HG03045 (cell line): Measurements from ENCODE around the gene NAA20.
"Not testable (repeated sequence)": the region's sequence is repeated elsewhere in the genome, so short reads cannot be mapped to it uniquely, and the experiment has no call there.

ENCODE experiments used
- ATAC-seq: cut with Tn5 transposase; IDR thresholded peaks from one replicate; pipeline ENCODE4 v1.9.1; 2021; ENCODE audit warnings: mild to moderate bottlenecking, moderate library complexity; ENCODE audit not compliant: unreplicated experiment

NAA20 gene

GRCh38 chr20:19991308-19991707 is 25.9 kb upstream of the NAA20 start:
- ATAC-seq = no peak

GRCh38 chr20:19991854-19992253 is 25.3 kb upstream of the NAA20 start:
- ATAC-seq = no peak

DNA sequence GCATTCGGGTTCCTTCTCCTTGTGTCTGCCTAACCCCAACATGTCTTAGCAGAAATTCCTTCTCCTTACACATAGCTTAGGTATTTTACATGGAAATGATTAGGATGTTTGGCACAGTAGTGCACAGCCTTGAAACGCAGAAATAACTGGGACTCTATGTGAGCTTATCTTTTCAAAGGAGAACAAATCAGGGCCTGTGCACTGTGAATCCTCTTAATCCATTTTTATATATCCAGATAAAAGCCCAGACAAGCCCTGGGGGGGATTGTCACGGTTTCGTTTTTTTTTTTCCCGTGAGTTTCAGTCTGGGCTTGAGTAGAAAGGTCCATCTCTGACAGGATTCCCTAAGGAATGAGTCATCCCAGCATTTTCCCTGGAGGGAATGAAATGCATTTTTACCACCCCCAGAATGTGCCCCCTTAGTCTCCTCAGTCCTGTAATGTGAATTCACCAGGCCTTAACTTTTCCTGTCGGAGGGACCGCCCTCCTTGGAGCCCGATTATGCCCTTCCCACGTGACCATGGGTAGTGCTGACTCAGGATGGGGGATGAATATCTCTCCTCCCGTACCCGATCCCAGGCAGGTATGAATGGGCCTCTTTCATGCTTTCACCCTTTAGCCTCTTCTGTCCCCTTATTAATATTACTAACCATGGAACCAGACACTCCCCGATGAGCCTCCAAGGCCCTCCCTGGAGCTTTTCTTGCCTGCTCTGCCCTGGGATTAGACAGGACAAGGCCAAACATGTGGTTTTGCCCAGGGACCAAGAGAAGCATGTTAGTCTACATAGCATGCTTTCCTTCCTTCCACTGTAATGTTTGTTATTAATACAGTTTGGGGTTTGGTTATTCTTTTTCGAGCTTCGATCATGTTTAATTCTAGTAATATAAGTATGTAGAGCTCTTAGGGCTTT is 23.9 kb upstream of the NAA20 start:
- no peak for ATAC-seq

GRCh38 chr20:19993958-19994669 is 23.0 kb upstream of the NAA20 start:
- ATAC-seq = no peak

DNA sequence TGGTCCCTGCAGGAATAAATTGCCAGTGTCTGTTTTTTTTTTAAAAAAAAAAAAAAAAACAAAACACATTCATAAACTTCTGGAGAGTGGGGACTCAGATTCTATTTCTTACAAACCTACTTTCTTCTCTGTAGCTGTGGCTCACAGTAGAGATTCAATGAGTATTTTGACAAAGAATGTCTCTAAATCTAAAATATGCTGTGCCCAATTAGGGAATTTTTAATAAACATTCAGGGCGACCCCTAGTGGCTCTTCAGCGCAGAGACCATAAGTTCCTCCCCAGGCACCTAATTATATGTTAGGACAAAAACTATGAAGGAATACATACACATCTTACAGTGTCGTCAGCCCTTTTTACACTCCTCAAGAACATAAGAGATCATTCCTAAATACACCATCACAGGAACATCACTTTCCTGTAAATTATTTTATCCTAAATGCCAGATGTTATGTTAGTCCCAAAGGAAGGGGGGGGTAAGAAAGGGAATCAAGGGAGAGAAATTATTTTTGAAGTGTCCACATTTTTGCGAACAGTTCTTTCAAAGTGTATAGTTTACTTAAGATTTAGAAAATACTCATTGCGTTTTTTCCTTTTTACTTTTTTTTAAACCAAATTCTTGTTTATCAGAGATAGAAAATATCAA is 21.8 kb upstream of the NAA20 start:
- no peak for ATAC-seq

DNA sequence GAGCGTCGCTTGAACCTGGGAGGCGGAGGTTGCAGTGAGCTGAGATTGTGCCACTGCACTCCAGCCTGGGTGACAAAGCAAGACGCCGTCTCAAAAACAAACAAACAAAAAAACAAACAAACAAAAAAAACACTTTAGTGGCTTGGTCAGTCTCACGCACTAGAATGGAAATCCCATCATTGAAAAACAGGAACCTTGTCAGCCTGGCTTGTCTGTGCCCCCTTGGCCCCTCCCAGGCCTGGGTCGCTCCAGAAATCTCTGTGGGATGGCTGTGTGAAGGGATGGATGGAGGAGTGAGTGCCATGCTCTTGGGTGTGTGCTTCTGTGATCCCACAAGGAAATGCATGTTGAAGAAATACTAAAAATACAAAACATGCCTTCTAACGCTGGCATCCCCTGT is 20.9 kb upstream of the NAA20 start:
- no peak for ATAC-seq

DNA sequence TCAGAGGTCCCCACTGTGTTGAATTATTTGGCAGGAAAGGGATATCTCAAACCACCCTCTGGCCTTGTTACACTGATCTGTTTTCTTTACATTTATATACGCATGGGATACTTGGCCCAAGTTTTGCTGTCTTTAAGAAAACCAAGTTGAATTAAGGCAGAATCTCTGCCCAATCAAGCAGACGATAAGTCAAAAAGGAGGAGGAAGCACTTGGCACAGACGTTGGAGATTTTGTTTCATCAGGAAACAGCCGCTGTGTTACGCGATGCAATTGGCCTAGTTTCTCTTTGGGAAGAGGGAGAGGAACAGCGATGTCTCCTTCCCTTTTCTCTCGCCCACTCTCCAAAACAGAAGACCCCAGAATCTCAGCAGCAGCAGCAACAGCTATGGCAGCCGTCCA is 20.2 kb upstream of the NAA20 start:
- ATAC-seq = no peak

DNA sequence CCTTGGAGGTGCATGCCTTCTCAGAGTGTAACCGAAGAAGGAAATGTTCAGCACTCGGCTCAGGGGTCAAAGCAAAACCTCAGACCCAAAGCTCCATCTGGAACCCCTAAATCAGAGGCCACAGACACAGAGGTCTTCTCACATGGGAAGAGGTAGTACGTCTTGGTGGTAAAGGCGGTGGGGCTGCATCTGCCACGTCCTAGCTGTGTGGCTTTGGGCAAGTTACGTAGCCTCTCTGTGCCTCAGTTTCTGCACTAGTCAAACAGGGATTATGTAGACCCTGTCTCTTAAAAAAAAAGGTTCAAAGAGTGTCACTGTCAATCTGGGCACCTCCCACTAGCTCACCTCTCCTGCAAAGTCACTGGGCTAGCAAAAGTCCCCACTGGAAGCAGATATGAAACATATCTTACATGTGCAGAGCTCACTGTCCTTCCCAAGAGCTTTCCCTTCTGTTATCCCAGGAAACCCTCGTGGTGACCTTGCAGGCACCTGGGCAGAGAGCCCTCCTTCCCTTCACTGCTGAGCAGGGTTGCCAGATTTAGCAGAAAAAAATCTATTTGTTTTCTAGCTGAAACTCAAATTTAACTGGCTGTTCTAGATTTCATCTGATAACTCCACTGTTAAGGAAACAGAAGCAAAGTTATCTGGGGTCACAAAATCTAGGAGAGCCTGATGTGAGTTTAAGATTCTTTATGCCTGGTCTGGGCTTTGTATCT is 18.0 kb upstream of the NAA20 start:
- ATAC-seq = no peak

GRCh38 chr20:20000211-20000968 is 16.8 kb upstream of the NAA20 start:
- no peak for ATAC-seq

GRCh38 chr20:20002101-20002998 is 14.8 kb upstream of the NAA20 start:
- no peak for ATAC-seq

DNA sequence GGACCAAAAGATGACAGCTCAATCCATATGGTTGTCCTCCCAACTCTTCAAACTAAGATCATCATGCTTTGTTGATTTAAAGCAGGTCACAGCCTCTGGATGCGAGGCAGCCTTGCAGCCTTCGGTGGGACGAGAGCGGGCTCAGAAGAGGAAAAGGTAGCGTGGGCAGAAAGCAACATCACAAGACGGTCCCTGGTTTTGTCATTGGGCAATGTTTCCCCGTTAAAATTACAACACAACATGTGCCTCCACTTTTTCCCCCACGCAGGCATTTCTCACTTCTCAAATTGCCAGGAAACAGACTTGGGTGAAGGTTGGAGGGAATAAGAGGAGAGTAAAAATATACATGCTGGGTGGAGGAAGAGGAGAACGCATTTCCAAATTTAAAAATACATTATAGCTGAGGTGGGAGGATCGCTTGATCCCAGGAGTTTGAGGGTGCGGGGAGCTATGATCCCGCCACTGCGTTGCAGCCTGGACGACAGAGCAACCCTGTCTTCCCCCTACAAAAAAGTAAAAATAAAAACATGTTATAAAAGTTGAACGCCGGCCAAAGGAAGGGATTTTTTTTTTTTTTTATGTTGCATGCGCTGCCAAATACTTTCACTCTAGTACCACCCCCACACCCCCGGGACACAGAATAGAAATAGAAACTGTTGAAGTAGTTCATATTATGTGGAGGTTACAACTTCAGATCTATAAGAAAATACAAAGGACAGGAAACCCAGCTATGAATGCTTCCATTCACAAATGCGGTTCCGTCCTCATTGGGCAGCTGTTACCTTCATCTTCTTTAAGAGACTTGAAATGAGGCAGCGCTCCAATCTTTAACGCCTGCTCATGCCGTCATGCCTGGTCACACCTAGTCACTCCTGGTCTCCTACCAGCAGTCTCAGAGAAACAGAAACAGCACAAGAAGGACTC is 13.9 kb upstream of the NAA20 start:
- ATAC-seq = no peak

GRCh38 chr20:20003955-20004322 is 13.2 kb upstream of the NAA20 start:
- ATAC-seq = not testable (repeated sequence)

GRCh38 chr20:20005342-20005741 is 11.8 kb upstream of the NAA20 start:
- no peak for ATAC-seq

GRCh38 chr20:20009784-20010253 is 7.3 kb upstream of the NAA20 start:
- no peak for ATAC-seq

DNA sequence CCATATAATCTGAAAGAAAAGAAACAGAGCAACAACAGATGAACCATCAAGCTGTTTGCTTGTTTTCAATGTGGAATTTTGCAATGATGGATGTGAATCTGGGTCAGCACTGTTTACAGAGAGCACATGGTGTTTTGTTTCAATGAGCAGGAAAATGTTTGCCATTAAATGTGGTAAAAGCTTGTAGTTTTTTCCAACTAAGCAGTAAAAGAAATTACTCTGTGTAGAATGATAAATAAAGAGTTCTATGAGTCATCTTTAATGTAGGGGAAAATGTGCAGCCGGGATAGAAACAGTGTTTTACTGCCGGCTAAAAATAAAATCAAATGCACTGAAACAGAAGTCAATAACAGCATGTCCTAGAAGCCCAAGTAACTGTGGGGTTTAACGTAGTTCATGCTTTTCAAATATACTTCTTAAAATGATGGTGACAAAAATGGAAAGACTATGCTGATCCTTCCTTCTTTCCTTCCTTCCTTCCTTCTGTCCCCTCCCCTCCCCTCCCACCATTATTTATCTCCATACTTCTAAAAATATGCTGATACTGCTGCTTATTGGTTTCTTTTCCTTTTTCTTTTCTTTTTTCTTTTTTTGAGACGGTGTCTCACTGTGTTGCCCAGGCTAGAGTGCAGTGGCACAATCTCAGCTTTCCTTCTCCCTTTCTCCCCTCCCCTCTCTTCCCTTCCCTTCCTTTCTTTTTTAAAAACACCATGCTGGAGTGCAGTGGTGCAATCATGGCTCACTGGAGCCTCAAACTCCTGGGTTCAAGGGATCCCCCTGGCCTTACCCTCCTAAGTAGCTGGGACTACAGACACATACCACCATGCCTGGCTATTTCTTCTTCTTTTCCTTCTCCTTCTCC is 6.3 kb upstream of the NAA20 start:
- ATAC-seq = no peak

DNA sequence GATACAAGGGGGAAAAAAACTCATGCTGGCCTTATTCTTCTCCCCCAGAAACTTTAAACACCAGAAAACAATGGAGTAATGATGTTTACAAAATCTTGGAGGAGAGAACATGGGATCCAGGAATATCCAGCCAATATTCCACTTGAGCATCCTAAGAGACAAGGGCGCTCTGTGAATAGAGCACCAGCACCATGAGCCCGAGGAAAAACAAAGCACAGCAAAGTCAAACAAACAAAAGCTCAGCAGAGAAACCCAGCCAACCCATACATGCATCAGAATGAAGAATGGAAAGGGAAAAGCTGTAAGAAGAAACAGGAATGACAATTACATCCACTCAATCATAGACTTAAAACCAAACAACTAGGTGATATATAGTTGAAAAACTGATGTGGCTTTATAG is 4.6 kb upstream of the NAA20 start:
- no peak for ATAC-seq

GRCh38 chr20:20014659-20015058 is 2.5 kb upstream of the NAA20 start:
- no peak for ATAC-seq
